Measurements from ENCODE around the gene CPNE8. TPM values are rescaled to one million over a fixed set of nuclear protein-coding genes. Genes with fewer than 3 reads are reported as not detected.

Gene CPNE8
- total RNA-seq, 2 donors from 2014 or later: 11.7 to 33.3 TPM

- H3K4me3 ChIP-seq: peak overlapping the region; percentile 58
- intact Hi-C loops (cut with DNase I): loop anchor here (5.0 kb wide), 2 partner anchors 196 to 239 kb away; no protein-coding TSS in a partner anchor
- TF ChIP-seq CTCF (IDR thresholded peaks at IDR 0.05): peak; percentile 75
Measured at GRCh38 chr12:38906482-38907200, 1.2 kb upstream of the CPNE8 start.

GRCh38 chr12:38904537-38905479 is 583 bp downstream of the CPNE8 start:
- intact Hi-C loops (cut with DNase I): loop anchor here (5.0 kb wide), 2 partner anchors 197 to 238 kb away; no protein-coding TSS in a partner anchor
- H3K4me3 ChIP-seq: peak overlapping the region; percentile 58
- peak; percentile 89 for DNase-seq
- peak overlapping the region; percentile 78 to 98 for H3K9ac ChIP-seq (ENCODE audit: low read depth in 2 of 2, low read length in 2 of 2)
- TF ChIP-seq CTCF (IDR thresholded peaks at IDR 0.05): no peak
- no peaks in the 10 kb centered on the region for H3K36me3 ChIP-seq
- peak overlapping the region; percentile 97 for H3K27ac ChIP-seq
- no peaks in the 10 kb centered on the region for H3K27me3 ChIP-seq
- H3K4me1 ChIP-seq: no peaks in the 10 kb centered on the region
- H3K9me3 ChIP-seq: no peaks in the 10 kb centered on the region

More at GRCh38 chr12:38906482-38907200, 1.2 kb upstream of the CPNE8 start:
- Histone ChIP-seq H3K9ac (ENCODE audit: low read depth in 2 of 2, low read length in 2 of 2) (peak overlapping the region; percentile 78 to 98), H3K27me3 (no peaks in the 10 kb centered on the region), H3K36me3 (no peaks in the 10 kb centered on the region), H3K27ac (peak overlapping the region; percentile 97), H3K4me1 (no peaks in the 10 kb centered on the region), H3K9me3 (no peaks in the 10 kb centered on the region)
- DNase-seq: peak; percentile 94

GRCh38 chr12:38903596-38903995 is 1.8 kb downstream of the CPNE8 start:
- H3K4me1 ChIP-seq: no peaks in the 10 kb centered on the region
- no peaks in the 10 kb centered on the region for H3K36me3 ChIP-seq
- no peaks in the 10 kb centered on the region for H3K27me3 ChIP-seq
- no peak for DNase-seq
- peak overlapping the region; percentile 97 for H3K27ac ChIP-seq
- H3K9ac ChIP-seq (ENCODE audit: low read depth in 2 of 2, low read length in 2 of 2): no peak overlapping the region
- no peak overlapping the region for H3K4me3 ChIP-seq
- no peaks in the 10 kb centered on the region for H3K9me3 ChIP-seq
- no peak for TF ChIP-seq CTCF (IDR thresholded peaks at IDR 0.05)
- intact Hi-C loops (cut with DNase I): no loop called here

GRCh38 chr12:38898001-38898684 is 7.2 kb downstream of the CPNE8 start:
- TF ChIP-seq CTCF (IDR thresholded peaks at IDR 0.05): no peak
- no peaks in the 10 kb centered on the region for H3K27me3 ChIP-seq
- H3K27ac ChIP-seq: no peak overlapping the region
- H3K9ac ChIP-seq (ENCODE audit: low read depth in 2 of 2, low read length in 2 of 2): no peak overlapping the region
- H3K9me3 ChIP-seq: no peaks in the 10 kb centered on the region
- H3K36me3 ChIP-seq: no peaks in the 10 kb centered on the region
- intact Hi-C loops (cut with DNase I): no loop called here
- peaks cover 2% of the 10 kb centered on the region for H3K4me1 ChIP-seq
- no peak for DNase-seq
- H3K4me3 ChIP-seq: no peak overlapping the region

- no peak for TF ChIP-seq CTCF (IDR thresholded peaks at IDR 0.05)
- intact Hi-C loops (cut with DNase I): no loop called here
- no peak for DNase-seq
- Histone ChIP-seq H3K4me3 (no peak overlapping the region), H3K27me3 (no peaks in the 10 kb centered on the region), H3K9me3 (no peaks in the 10 kb centered on the region), H3K36me3 (no peaks in the 10 kb centered on the region), H3K4me1 (peaks cover 6% of the 10 kb centered on the region), H3K9ac (ENCODE audit: low read depth in 2 of 2, low read length in 2 of 2) (no peak overlapping the region), H3K27ac (no peak overlapping the region)
Measured at GRCh38 chr12:38895446-38895845, 9.9 kb downstream of the CPNE8 start.
